ENCODE data around the gene HADH. TPM values are rescaled to one million over a fixed set of nuclear protein-coding genes. Genes with fewer than 3 reads are reported as not detected.

Gene HADH
- total RNA-seq, 1 experiment from 2014 or later: 26.2 TPM

- intact Hi-C loops (cut with micrococcal nuclease): no loop called here
Measured at GRCh38 chr4:107970063-107970798, 19.5 kb upstream of the HADH start.

GRCh38 chr4:107972605-107973004, 17.1 kb upstream of the HADH start:
- Mint-ChIP-seq H3K4me3 (ENCODE audit: unreplicated experiment) (no peak overlapping the region), H3K27me3 (ENCODE audit: insufficient read depth, unreplicated experiment) (no peaks in the 10 kb centered on the region), H3K36me3 (ENCODE audit: insufficient read depth, unreplicated experiment) (no peaks in the 10 kb centered on the region), H3K9me3 (ENCODE audit: unreplicated experiment) (no peaks in the 10 kb centered on the region), H3K27ac (ENCODE audit: low read depth, unreplicated experiment) (no peak overlapping the region), H3K4me1 (ENCODE audit: insufficient read depth, unreplicated experiment) (no peaks in the 10 kb centered on the region)
- intact Hi-C loops (cut with micrococcal nuclease): no loop called here
- ChIA-PET CTCF (no interaction called here), POLR2A (no interaction called here)
- no peak for TF ChIP-seq CTCF (IDR thresholded peaks at IDR 0.05; ENCODE audit: unreplicated experiment)
- no peak for DNase-seq (ENCODE audit: unreplicated experiment)
- BruUV-seq (replicated peaks): no TSS peak

More at GRCh38 chr4:107970063-107970798, 19.5 kb upstream of the HADH start:
- no peaks in the 10 kb centered on the region for H3K27me3 Mint-ChIP-seq (ENCODE audit: insufficient read depth, unreplicated experiment)
- ChIA-PET POLR2A (no interaction called here), CTCF (interaction anchor here (0.6 kb wide), 2 partner anchors 11 to 133 kb away, joined by 3 read pairs; no protein-coding TSS in a partner anchor)
- no peak overlapping the region for H3K27ac Mint-ChIP-seq (ENCODE audit: low read depth, unreplicated experiment)
- no peaks in the 10 kb centered on the region for H3K9me3 Mint-ChIP-seq (ENCODE audit: unreplicated experiment)
- no TSS peak for BruUV-seq (replicated peaks)
- no peaks in the 10 kb centered on the region for H3K36me3 Mint-ChIP-seq (ENCODE audit: insufficient read depth, unreplicated experiment)
- no peak for DNase-seq (ENCODE audit: unreplicated experiment)
- no peaks in the 10 kb centered on the region for H3K4me1 Mint-ChIP-seq (ENCODE audit: insufficient read depth, unreplicated experiment)
- TF ChIP-seq CTCF (IDR thresholded peaks at IDR 0.05; ENCODE audit: unreplicated experiment): no peak
- H3K4me3 Mint-ChIP-seq (ENCODE audit: unreplicated experiment): no peak overlapping the region

GRCh38 chr4:107974523-107974922, 15.2 kb upstream of the HADH start:
- no peak for DNase-seq (ENCODE audit: unreplicated experiment)

GRCh38 chr4:107977482-107977881, 12.2 kb upstream of the HADH start:
- no peak overlapping the region for H3K27ac Mint-ChIP-seq (ENCODE audit: low read depth, unreplicated experiment)
- no peaks in the 10 kb centered on the region for H3K36me3 Mint-ChIP-seq (ENCODE audit: insufficient read depth, unreplicated experiment)
- intact Hi-C loops (cut with micrococcal nuclease): no loop called here
- ChIA-PET POLR2A (interaction anchor here (0.7 to 0.9 kb wide), 2 partner anchors 10 to 13 kb away, joined by 4 to 5 read pairs; no protein-coding TSS in a partner anchor), CTCF (interaction anchor here (0.7 kb wide), 1 partner anchor 130 kb away, joined by 3 read pairs; no protein-coding TSS in a partner anchor)
- H3K9me3 Mint-ChIP-seq (ENCODE audit: unreplicated experiment): peaks cover 7% of the 10 kb centered on the region
- no peaks in the 10 kb centered on the region for H3K27me3 Mint-ChIP-seq (ENCODE audit: insufficient read depth, unreplicated experiment)
- no TSS peak for BruUV-seq (replicated peaks)
- TF ChIP-seq CTCF (IDR thresholded peaks at IDR 0.05; ENCODE audit: unreplicated experiment): no peak
- no peak for DNase-seq (ENCODE audit: unreplicated experiment)
- H3K4me1 Mint-ChIP-seq (ENCODE audit: insufficient read depth, unreplicated experiment): no peaks in the 10 kb centered on the region
- no peak overlapping the region for H3K4me3 Mint-ChIP-seq (ENCODE audit: unreplicated experiment)

More at GRCh38 chr4:107974523-107974922, 15.2 kb upstream of the HADH start:
- Mint-ChIP-seq H3K4me1 (ENCODE audit: insufficient read depth, unreplicated experiment) (no peaks in the 10 kb centered on the region), H3K27ac (ENCODE audit: low read depth, unreplicated experiment) (no peak overlapping the region), H3K4me3 (ENCODE audit: unreplicated experiment) (no peak overlapping the region), H3K9me3 (ENCODE audit: unreplicated experiment) (no peaks in the 10 kb centered on the region), H3K27me3 (ENCODE audit: insufficient read depth, unreplicated experiment) (no peaks in the 10 kb centered on the region), H3K36me3 (ENCODE audit: insufficient read depth, unreplicated experiment) (no peaks in the 10 kb centered on the region)
- POLR2A ChIA-PET: no interaction called here
- no TSS peak for BruUV-seq (replicated peaks)
- CTCF ChIA-PET: interaction anchor here (0.6 kb wide), 1 partner anchor 30 kb away, joined by 3 read pairs; no protein-coding TSS in a partner anchor
- TF ChIP-seq CTCF (IDR thresholded peaks at IDR 0.05; ENCODE audit: unreplicated experiment): no peak
- intact Hi-C loops (cut with micrococcal nuclease): no loop called here

All from MCF 10A (cell line).